ENCODE results near the gene SFXN5. TPM values are rescaled to one million over a fixed set of nuclear protein-coding genes. Genes with fewer than 3 reads are reported as not detected.
"Not testable (repeated sequence)": the region's sequence is repeated elsewhere in the genome, so short reads cannot be mapped to it uniquely, and the experiment has no call there.

Gene SFXN5
- total RNA-seq, 1 donor from 2014 or later, result 21.8 TPM

GRCh38 chr2:72914206-72914559, 157.3 kb downstream of the SFXN5 start:
- H3K9me3 Mint-ChIP-seq, result no peaks in the 10 kb centered on the region
- no peak for DNase-seq (ENCODE audit: low read depth, low spot score)
- no peak overlapping the region for H3K27ac Mint-ChIP-seq (ENCODE audit: unreplicated experiment)
- peaks cover 78% of the 10 kb centered on the region for H3K27me3 Mint-ChIP-seq (ENCODE audit: low read depth)
- peaks cover 9% of the 10 kb centered on the region for H3K4me1 Mint-ChIP-seq
- TF ChIP-seq, protein P1, sequence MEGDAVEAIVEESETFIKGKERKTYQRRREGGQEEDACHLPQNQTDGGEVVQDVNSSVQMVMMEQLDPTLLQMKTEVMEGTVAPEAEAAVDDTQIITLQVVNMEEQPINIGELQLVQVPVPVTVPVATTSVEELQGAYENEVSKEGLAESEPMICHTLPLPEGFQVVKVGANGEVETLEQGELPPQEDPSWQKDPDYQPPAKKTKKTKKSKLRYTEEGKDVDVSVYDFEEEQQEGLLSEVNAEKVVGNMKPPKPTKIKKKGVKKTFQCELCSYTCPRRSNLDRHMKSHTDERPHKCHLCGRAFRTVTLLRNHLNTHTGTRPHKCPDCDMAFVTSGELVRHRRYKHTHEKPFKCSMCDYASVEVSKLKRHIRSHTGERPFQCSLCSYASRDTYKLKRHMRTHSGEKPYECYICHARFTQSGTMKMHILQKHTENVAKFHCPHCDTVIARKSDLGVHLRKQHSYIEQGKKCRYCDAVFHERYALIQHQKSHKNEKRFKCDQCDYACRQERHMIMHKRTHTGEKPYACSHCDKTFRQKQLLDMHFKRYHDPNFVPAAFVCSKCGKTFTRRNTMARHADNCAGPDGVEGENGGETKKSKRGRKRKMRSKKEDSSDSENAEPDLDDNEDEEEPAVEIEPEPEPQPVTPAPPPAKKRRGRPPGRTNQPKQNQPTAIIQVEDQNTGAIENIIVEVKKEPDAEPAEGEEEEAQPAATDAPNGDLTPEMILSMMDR (conservative IDR thresholded peaks at IDR 0.05), result no peak
- H3K36me3 Mint-ChIP-seq (ENCODE audit: low read depth), result no peaks in the 10 kb centered on the region
- H3K4me3 Mint-ChIP-seq, result no peak overlapping the region

- H3K27me3 Mint-ChIP-seq (ENCODE audit: low read depth), result peaks cover 83% of the 10 kb centered on the region
- no peaks in the 10 kb centered on the region for H3K9me3 Mint-ChIP-seq
- peak overlapping the region; percentile 0 for H3K4me3 Mint-ChIP-seq
- H3K27ac Mint-ChIP-seq (ENCODE audit: unreplicated experiment), result no peak overlapping the region
- H3K36me3 Mint-ChIP-seq (ENCODE audit: low read depth), result no peaks in the 10 kb centered on the region
- TF ChIP-seq, protein P1 (conservative IDR thresholded peaks at IDR 0.05), result no peak
- H3K4me1 Mint-ChIP-seq, result peaks cover 9% of the 10 kb centered on the region
- DNase-seq (ENCODE audit: low read depth, low spot score), result no peak
Observed at GRCh38 chr2:72913486-72914205, 157.9 kb downstream of the SFXN5 start.

DNA sequence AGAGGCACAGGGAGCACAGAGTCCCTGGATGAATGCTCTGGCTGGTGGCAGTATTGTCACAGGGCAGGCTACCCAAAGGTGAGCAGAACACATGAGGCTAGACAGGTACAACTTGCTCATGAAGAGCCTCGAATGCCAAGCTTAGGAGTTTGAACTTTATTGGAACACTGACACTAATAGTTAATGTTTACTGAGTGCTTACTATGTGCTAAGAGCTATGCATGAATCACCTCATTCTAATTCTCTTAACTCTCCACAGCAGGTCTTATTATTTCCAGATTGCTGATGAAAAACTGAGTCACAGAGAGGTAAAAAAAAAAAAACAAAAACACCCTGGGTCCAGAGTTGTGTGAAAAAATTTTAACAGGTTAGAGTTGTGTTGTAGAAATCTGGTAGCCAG, 160.3 kb downstream of the SFXN5 start:
- H3K27ac Mint-ChIP-seq (ENCODE audit: unreplicated experiment), result no peak overlapping the region
- H3K4me1 Mint-ChIP-seq, result peaks cover 5% of the 10 kb centered on the region
- H3K27me3 Mint-ChIP-seq (ENCODE audit: low read depth), result peaks cover 97% of the 10 kb centered on the region
- TF ChIP-seq, protein P1 (conservative IDR thresholded peaks at IDR 0.05), result no peak
- H3K9me3 Mint-ChIP-seq, result peaks cover 2% of the 10 kb centered on the region
- no peak for DNase-seq (ENCODE audit: low read depth, low spot score)
- H3K36me3 Mint-ChIP-seq (ENCODE audit: low read depth), result no peaks in the 10 kb centered on the region
- no peak overlapping the region for H3K4me3 Mint-ChIP-seq

DNA sequence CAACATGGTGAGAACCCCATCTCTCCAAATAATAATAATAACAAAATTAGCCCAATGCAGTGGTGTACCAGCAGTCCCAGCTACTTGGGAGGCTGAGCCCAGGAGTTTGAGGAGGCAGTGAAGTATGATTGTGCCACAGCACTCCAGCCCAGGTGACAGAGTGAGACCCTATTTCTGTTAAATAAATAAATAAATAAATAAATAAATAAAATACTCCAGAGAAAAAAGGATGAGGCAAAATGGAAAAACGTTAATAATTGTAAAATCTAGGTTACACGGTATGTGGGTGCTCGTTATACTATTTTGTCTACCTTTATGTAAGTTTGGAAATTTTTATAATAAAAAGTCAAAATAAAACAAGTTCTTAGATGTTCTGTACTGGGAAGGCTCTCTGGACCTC, 162.8 kb downstream of the SFXN5 start:
- H3K4me3 Mint-ChIP-seq, result no peak overlapping the region
- H3K27me3 Mint-ChIP-seq (ENCODE audit: low read depth), result peaks cover 98% of the 10 kb centered on the region
- no peak overlapping the region for H3K27ac Mint-ChIP-seq (ENCODE audit: unreplicated experiment)
- H3K36me3 Mint-ChIP-seq (ENCODE audit: low read depth), result no peaks in the 10 kb centered on the region
- H3K4me1 Mint-ChIP-seq, result no peaks in the 10 kb centered on the region
- peaks cover 5% of the 10 kb centered on the region for H3K9me3 Mint-ChIP-seq
- TF ChIP-seq, protein P1 (conservative IDR thresholded peaks at IDR 0.05), result no peak
- no peak for DNase-seq (ENCODE audit: low read depth, low spot score)

- H3K9me3 Mint-ChIP-seq; H3K4me1 Mint-ChIP-seq; H3K27ac Mint-ChIP-seq (ENCODE audit: unreplicated experiment); H3K36me3 Mint-ChIP-seq (ENCODE audit: low read depth); H3K4me3 Mint-ChIP-seq; DNase-seq (ENCODE audit: low read depth, low spot score): not testable (repeated sequence)
- peaks cover 99% of the 10 kb centered on the region for H3K27me3 Mint-ChIP-seq (ENCODE audit: low read depth)
Observed at GRCh38 chr2:72907369-72907768, 164.1 kb downstream of the SFXN5 start.

DNA sequence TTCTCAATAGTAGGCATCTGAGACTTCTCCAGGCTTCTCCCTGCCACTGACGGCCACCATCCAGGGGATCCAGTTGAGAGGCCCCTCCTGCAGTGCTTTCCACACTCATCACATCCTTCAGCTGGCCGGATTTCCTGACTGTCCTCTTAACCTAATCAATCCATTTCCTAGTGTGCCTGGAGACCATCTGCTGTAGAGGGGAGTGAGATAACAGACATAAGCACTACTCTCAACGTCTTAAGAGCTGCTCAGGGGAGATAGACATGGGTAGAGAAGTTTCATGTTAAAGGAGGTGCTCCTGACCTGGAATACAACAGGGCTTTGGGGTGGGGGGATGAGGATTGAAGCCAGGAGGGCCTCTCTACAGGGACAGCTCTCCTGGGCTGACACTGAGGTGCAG, 170.1 kb downstream of the SFXN5 start:
- no peaks in the 10 kb centered on the region for H3K36me3 Mint-ChIP-seq (ENCODE audit: low read depth)
- H3K4me3 Mint-ChIP-seq, result no peak overlapping the region
- H3K9me3 Mint-ChIP-seq, result peaks cover 4% of the 10 kb centered on the region
- H3K27ac Mint-ChIP-seq (ENCODE audit: unreplicated experiment), result no peak overlapping the region
- no peak for DNase-seq (ENCODE audit: low read depth, low spot score)
- TF ChIP-seq, protein P1 (conservative IDR thresholded peaks at IDR 0.05), result no peak
- no peaks in the 10 kb centered on the region for H3K4me1 Mint-ChIP-seq
- H3K27me3 Mint-ChIP-seq (ENCODE audit: low read depth), result peaks cover 99% of the 10 kb centered on the region

All from neural crest cell (in vitro differentiated cells).